ENCODE data around the gene RBM24.

RBM24 gene

DNA sequence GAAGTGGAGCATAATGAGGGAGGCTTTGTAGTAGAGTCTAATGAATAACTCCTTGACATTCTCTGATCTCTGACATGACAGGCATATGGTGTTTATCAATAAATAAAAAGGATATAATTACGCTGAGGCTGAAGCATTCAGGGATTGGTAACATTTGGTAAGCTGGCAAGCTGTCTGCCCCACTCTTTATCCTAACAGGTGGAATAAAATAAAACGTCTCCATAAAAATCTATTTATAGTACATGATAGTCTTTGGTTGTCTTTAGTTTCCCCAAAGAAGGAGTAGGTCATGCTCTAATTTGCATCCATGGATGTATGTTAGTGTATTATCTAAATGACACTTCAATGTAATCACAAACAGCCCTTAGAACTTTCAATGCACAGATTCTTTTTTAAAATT, 30.9 kb upstream of the RBM24 start:
- no peak overlapping the region for H3K4me3 ChIP-seq (ENCODE audit: control insufficient read depth, low read depth, low read length)
- DNase-seq (ENCODE audit: low read depth) = no peak
- TF ChIP-seq, protein P1, sequence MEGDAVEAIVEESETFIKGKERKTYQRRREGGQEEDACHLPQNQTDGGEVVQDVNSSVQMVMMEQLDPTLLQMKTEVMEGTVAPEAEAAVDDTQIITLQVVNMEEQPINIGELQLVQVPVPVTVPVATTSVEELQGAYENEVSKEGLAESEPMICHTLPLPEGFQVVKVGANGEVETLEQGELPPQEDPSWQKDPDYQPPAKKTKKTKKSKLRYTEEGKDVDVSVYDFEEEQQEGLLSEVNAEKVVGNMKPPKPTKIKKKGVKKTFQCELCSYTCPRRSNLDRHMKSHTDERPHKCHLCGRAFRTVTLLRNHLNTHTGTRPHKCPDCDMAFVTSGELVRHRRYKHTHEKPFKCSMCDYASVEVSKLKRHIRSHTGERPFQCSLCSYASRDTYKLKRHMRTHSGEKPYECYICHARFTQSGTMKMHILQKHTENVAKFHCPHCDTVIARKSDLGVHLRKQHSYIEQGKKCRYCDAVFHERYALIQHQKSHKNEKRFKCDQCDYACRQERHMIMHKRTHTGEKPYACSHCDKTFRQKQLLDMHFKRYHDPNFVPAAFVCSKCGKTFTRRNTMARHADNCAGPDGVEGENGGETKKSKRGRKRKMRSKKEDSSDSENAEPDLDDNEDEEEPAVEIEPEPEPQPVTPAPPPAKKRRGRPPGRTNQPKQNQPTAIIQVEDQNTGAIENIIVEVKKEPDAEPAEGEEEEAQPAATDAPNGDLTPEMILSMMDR (IDR thresholded peaks at IDR 0.05; ENCODE audit: control insufficient read depth, insufficient read depth, low read depth, low read length, missing control alignments) = no peak

DNA sequence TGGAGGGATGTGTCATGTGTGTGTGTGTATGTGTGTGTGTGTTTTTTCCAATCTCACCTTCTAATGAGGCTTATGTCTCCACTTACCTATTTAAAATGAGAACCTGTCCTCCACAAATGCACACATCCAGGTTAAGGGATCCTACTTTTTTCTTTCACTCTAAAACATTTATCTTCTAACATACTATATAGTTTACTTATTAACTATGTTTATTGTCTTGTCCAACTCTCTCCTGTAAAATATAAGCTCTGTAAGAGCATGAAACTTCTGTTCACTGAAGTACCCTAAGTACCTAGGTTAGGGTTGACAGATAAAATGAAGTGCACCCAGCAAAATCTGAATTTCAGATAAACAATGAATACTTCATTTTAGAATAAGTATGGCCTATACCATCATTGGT, 29.2 kb upstream of the RBM24 start:
- TF ChIP-seq, protein P1 (IDR thresholded peaks at IDR 0.05; ENCODE audit: control insufficient read depth, insufficient read depth, low read depth, low read length, missing control alignments) = no peak

DNA sequence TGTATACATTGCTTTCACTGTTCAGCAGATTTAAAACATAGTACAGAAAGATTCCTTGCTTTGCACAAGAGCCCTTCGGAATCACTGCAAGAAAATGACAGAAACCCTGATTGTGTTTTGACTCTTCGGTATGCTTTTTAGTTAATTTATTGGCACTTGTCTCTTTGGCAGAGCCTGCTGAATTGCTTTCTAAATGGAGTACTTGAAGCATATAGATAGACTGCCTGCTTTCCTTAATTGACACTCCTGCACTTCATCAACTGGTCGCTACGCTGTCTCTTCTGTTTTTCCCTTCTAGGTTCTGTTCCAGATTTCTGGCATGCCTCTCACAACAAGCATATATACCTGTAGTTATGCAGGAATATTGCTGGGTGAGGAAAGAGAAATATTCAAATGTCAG, 22.4 kb upstream of the RBM24 start:
- no peak for DNase-seq (ENCODE audit: low read depth)
- TF ChIP-seq, protein P1 (IDR thresholded peaks at IDR 0.05; ENCODE audit: control insufficient read depth, insufficient read depth, low read depth, low read length, missing control alignments) = no peak
- H3K4me3 ChIP-seq (ENCODE audit: control insufficient read depth, low read depth, low read length) = no peak overlapping the region

More for the DNA sequence above, 29.2 kb upstream of the RBM24 start:
- H3K4me3 ChIP-seq (ENCODE audit: control insufficient read depth, low read depth, low read length) = no peak overlapping the region
- DNase-seq (ENCODE audit: low read depth) = no peak

DNA sequence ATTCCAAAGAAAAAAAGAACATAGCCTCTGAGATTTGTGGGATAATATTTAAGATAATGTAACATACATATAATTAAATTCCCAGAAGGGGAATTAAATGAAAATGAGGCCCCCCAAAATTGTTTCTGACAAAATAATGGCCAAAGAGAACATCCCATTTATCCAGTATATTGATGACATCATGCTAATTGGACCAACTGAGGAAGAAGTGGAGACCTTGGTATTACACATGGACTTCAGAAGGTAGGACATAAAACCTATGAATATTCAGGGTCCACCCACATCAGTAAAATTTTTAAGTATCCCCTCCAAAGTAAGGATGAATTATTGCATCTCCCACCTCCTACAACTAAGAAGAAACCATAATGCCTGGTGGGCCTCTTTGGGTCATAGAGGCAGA, 15.6 kb upstream of the RBM24 start:
- TF ChIP-seq, protein P1 (IDR thresholded peaks at IDR 0.05; ENCODE audit: control insufficient read depth, insufficient read depth, low read depth, low read length, missing control alignments) = no peak
- no peak overlapping the region for H3K4me3 ChIP-seq (ENCODE audit: control insufficient read depth, low read depth, low read length)
- DNase-seq (ENCODE audit: low read depth) = no peak

DNA sequence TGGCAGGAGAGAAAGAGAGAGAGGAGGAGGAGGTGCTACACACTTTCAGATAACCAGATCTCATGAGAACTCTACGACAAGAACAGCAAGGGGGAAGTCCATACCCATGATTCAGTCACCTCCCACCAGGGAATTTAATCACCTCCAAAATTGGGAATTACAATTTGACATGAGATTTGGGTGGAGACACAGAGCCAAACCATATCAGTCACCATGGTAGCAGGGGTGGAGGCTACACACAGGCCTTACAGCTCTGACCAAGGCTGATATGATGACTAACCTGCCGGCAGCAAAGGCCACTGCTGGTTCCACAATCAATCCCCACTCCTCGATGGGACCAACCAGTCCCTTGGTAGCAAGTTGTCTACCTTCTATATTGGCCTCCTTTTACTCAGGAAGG, 13.6 kb upstream of the RBM24 start:
- TF ChIP-seq, protein P1 (IDR thresholded peaks at IDR 0.05; ENCODE audit: control insufficient read depth, insufficient read depth, low read depth, low read length, missing control alignments) = no peak
- DNase-seq (ENCODE audit: low read depth) = no peak
- no peak overlapping the region for H3K4me3 ChIP-seq (ENCODE audit: control insufficient read depth, low read depth, low read length)

DNA sequence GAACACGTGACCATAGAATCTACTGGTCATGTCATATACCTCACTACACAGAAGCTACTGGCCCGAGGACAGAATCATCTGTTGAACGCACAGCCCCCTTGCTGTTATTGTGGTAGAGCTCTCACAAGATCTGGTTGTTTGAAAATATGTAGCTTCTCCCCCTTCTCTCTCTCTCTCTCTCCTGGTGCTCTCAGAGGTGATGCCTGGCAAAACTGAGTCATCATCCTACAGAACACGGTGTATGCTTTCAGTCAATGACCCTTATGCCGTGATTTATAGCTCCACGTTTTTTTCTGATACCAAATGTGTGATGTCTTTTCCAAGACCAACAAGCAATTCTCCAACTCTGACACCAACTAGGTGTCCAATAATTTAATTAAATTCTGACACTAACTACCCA, 13.0 kb upstream of the RBM24 start:
- TF ChIP-seq, protein P1 (IDR thresholded peaks at IDR 0.05; ENCODE audit: control insufficient read depth, insufficient read depth, low read depth, low read length, missing control alignments) = no peak
- no peak overlapping the region for H3K4me3 ChIP-seq (ENCODE audit: control insufficient read depth, low read depth, low read length)
- no peak for DNase-seq (ENCODE audit: low read depth)

DNA sequence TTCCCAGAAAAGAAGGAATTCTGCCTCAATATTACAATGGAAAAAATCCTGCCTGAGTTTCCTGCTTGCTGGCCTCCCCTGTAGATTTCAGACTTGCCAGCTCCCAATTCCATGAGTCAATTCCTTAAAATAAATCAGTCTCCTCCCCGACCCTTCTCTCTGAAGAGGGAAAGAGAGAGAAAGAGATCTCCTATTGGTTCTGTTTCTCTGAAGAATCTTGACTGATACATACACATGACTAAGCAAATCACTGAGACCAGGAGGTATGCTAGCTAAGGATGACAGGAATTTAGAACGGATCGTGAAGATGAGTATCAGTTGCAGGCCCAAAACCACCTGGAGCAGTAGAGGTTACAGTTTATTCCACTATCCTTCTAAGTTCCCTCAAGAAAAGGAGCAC, 11.3 kb upstream of the RBM24 start:
- TF ChIP-seq, protein P1 (IDR thresholded peaks at IDR 0.05; ENCODE audit: control insufficient read depth, insufficient read depth, low read depth, low read length, missing control alignments) = no peak
- peak; percentile 55 for DNase-seq (ENCODE audit: low read depth)
- no peak overlapping the region for H3K4me3 ChIP-seq (ENCODE audit: control insufficient read depth, low read depth, low read length)
